Measurements from ENCODE around the gene ROBO1.

- no peak for TF ChIP-seq CTCF (IDR thresholded peaks at IDR 0.05)
- TF ChIP-seq POLR2A (IDR thresholded peaks at IDR 0.05) = no peak
Observed at GRCh38 chr3:79011821-79012529, 755.8 kb downstream of the ROBO1 start.

Measured in thyroid gland (tissue), 4 donors.